ENCODE data around the gene IGSF3.
"Not testable (repeated sequence)": the region's sequence is repeated elsewhere in the genome, so short reads cannot be mapped to it uniquely, and the experiment has no call there.

Gene IGSF3

GRCh38 chr1:116603646-116604045 lies 63.9 kb downstream of the IGSF3 start:
- in situ Hi-C loops (cut with MboI; ENCODE audit: low sequenced_read_pairs) = not testable (repeated sequence)

GRCh38 chr1:116599369-116599768 lies 68.2 kb downstream of the IGSF3 start:
- in situ Hi-C loops (cut with MboI; ENCODE audit: low sequenced_read_pairs) = loop anchor here (25.0 kb wide), 1 partner anchor 463 kb away; the partner anchor contains the start of gene TTF2

GRCh38 chr1:116598420-116599036 lies 69.0 kb downstream of the IGSF3 start:
- in situ Hi-C loops (cut with MboI; ENCODE audit: low sequenced_read_pairs) = loop anchor here (25.0 kb wide), 1 partner anchor 464 kb away; the partner anchor contains the start of gene TTF2

GRCh38 chr1:116597388-116597787 lies 70.1 kb downstream of the IGSF3 start:
- in situ Hi-C loops (cut with MboI; ENCODE audit: low sequenced_read_pairs) = loop anchor here (25.0 kb wide), 1 partner anchor 465 kb away; the partner anchor contains the start of gene TTF2

- in situ Hi-C loops (cut with MboI; ENCODE audit: low sequenced_read_pairs) = loop anchor here (25.0 kb wide), 1 partner anchor 465 kb away; the partner anchor contains the start of gene TTF2
These were observed 70.7 kb downstream of the IGSF3 start for GRCh38 chr1:116596742-116597307.

GRCh38 chr1:116595946-116596741 lies 71.4 kb downstream of the IGSF3 start:
- in situ Hi-C loops (cut with MboI; ENCODE audit: low sequenced_read_pairs) = loop anchor here (25.0 kb wide), 1 partner anchor 466 kb away; the partner anchor contains the start of gene TTF2

GRCh38 chr1:116595065-116595840 lies 72.3 kb downstream of the IGSF3 start:
- in situ Hi-C loops (cut with MboI; ENCODE audit: low sequenced_read_pairs) = loop anchor here (25.0 kb wide), 1 partner anchor 467 kb away; the partner anchor contains the start of gene TTF2

- in situ Hi-C loops (cut with MboI; ENCODE audit: low sequenced_read_pairs) = loop anchor here (25.0 kb wide), 1 partner anchor 468 kb away; the partner anchor contains the start of gene TTF2
These were observed 73.6 kb downstream of the IGSF3 start for GRCh38 chr1:116593977-116594376.

GRCh38 chr1:116593401-116593800 lies 74.1 kb downstream of the IGSF3 start:
- in situ Hi-C loops (cut with MboI; ENCODE audit: low sequenced_read_pairs) = loop anchor here (25.0 kb wide), 1 partner anchor 469 kb away; the partner anchor contains the start of gene TTF2

GRCh38 chr1:116591951-116592605 lies 75.5 kb downstream of the IGSF3 start:
- in situ Hi-C loops (cut with MboI; ENCODE audit: low sequenced_read_pairs) = loop anchor here (25.0 kb wide), 1 partner anchor 470 kb away; the partner anchor contains the start of gene TTF2

- in situ Hi-C loops (cut with MboI; ENCODE audit: low sequenced_read_pairs) = loop anchor here (25.0 kb wide), 1 partner anchor 471 kb away; the partner anchor contains the start of gene TTF2
These were observed 76.3 kb downstream of the IGSF3 start for GRCh38 chr1:116591006-116591950.

GRCh38 chr1:116590359-116591005 lies 77.1 kb downstream of the IGSF3 start:
- in situ Hi-C loops (cut with MboI; ENCODE audit: low sequenced_read_pairs) = loop anchor here (25.0 kb wide), 1 partner anchor 472 kb away; the partner anchor contains the start of gene TTF2

- in situ Hi-C loops (cut with MboI; ENCODE audit: low sequenced_read_pairs) = loop anchor here (25.0 kb wide), 1 partner anchor 473 kb away; the partner anchor contains the start of gene TTF2
These were observed 78.3 kb downstream of the IGSF3 start for GRCh38 chr1:116589101-116589735.

- in situ Hi-C loops (cut with MboI; ENCODE audit: low sequenced_read_pairs) = loop anchor here (25.0 kb wide), 1 partner anchor 475 kb away; the partner anchor contains the start of gene TTF2
These were observed 79.9 kb downstream of the IGSF3 start for GRCh38 chr1:116587501-116588227.

GRCh38 chr1:116586741-116587143 lies 80.8 kb downstream of the IGSF3 start:
- in situ Hi-C loops (cut with MboI; ENCODE audit: low sequenced_read_pairs) = loop anchor here (25.0 kb wide), 1 partner anchor 476 kb away; the partner anchor contains the start of gene TTF2

GRCh38 chr1:116585886-116586285 lies 81.6 kb downstream of the IGSF3 start:
- in situ Hi-C loops (cut with MboI; ENCODE audit: low sequenced_read_pairs) = loop anchor here (25.0 kb wide), 1 partner anchor 476 kb away; the partner anchor contains the start of gene TTF2
